AG09309 (cell line): ENCODE results near the gene ASH1L.
A peak's percentile ranks its signal among the peaks of the same experiment; 100 is the strongest.

Experiments used
- DNase-seq: peaks from one replicate; pipeline ENCODE4 v3.0.0-alpha.2; 2010; ENCODE audit warnings: low read depth
- H3K4me3 ChIP-seq: 2 replicates; pipeline ENCODE4 v1.5.1; 2011; ENCODE audit warnings: mild to moderate bottlenecking, low read depth, low read length, moderate library complexity; ENCODE audit not compliant: control insufficient read depth
- CTCF ChIP-seq: IDR thresholded peaks from 2 replicates; pipeline ENCODE4 v1.5.1; 2011; ENCODE audit warnings: mild to moderate bottlenecking, low read depth, low read length, inconsistent platforms; ENCODE audit not compliant: insufficient read depth, control insufficient read depth; ENCODE audit errors: missing control alignments

Gene ASH1L

GRCh38 chr1:155320661-155321617 is 241.7 kb downstream of the ASH1L start, which contains the start of gene RUSC1:
Gene RUSC1 (plus strand): TSS chr1:155320894. CDS start chr1:155321774, 880 bp downstream.
- DNase-seq: no peak
- TF ChIP-seq CTCF: no peak
- H3K4me3 ChIP-seq: peak within 1 kb of the TSS; percentile 98

GRCh38 chr1:155320252-155320651 is 242.4 kb downstream of the ASH1L start:
- peak overlapping the region; percentile 98 for H3K4me3 ChIP-seq
- TF ChIP-seq CTCF: no peak
- DNase-seq: no peak

DNA sequence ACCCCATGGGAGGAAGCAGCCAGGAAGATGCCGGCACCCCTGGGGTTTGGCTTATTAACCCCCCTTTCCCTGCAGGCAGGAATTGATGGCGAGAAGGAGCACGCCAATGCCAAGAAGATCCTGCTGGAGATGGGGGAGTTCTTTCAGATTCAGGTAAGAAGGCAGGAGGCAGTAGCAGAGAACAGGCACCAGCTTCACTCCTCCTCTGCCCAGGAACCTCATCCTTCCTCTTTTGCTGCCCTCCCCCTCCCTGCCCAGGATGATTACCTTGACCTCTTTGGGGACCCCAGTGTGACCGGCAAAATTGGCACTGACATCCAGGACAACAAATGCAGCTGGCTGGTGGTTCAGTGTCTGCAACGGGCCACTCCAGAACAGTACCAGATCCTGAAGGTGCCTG is 243.1 kb downstream of the ASH1L start:
- no peak for TF ChIP-seq CTCF
- DNase-seq: no peak
- H3K4me3 ChIP-seq: no peak overlapping the region

- no peak overlapping the region for H3K4me3 ChIP-seq
- no peak for DNase-seq
- no peak for TF ChIP-seq CTCF
Observed at GRCh38 chr1:155318082-155318481, 244.5 kb downstream of the ASH1L start.

- no peak for TF ChIP-seq CTCF
- no peak overlapping the region for H3K4me3 ChIP-seq
- no peak for DNase-seq
Observed at GRCh38 chr1:155316922-155317321, 245.7 kb downstream of the ASH1L start.

- no peak for DNase-seq
- H3K4me3 ChIP-seq: no peak overlapping the region
- no peak for TF ChIP-seq CTCF
Observed at GRCh38 chr1:155313261-155313660, 249.3 kb downstream of the ASH1L start.
